ENCODE data around the gene TOR2A. TPM values are rescaled to one million over a fixed set of nuclear protein-coding genes. Genes with fewer than 3 reads are reported as not detected.
"Not testable (repeated sequence)": the region's sequence is repeated elsewhere in the genome, so short reads cannot be mapped to it uniquely, and the experiment has no call there.

Gene TOR2A
- total RNA-seq = 10 to 100 TPM; 11.4 to 27.2 (median 21.0) TPM

DNA sequence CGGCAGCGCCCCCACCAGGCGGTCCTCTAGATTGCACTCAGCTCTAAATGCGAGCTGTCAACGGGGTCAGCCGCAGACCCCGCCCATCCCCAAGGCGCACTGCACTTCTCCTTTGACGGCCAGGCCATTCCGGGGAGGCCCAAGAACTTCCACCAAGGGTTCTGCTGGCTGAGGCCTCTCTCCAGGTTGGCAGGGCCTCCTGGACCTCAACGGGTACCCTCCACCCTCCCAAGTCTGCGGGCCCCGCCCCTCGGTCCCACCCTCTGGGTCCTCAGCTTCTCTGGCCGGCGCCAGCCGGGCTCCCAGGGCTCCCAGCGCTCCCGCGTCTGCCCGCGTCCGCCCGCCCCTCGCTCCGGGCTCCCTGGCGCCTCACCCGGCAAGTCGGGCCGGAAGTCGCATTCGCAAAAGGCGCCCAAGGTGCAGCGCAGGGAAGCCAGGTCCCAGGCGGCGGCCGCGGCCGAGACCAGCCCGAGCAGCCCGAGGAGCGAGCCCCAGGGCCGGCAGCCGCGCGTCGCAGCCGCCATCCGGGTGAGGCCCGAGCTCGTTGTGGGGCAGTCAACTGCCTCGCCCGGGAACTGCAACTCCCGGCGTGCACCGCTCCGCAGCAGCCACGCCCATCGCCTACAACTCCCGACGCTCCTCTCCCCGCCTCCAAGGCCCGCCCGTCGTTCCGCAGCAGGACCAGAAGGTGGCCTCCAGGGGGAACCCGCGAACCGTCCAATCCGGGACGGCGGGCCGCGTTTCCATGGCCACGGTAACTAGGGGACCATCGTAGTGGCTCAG lies at the start of gene TOR2A:
TSS of gene TOR2A (minus strand) at position 548 of the 783 bp plus-strand sequence. CDS start at position 524, 24 bp downstream.
- ATAC-seq (ENCODE audit: low FRiP score in 2 of 2) = peak; percentile 97 to 98
- DNase-seq = peak; percentile 98 to 99
- Histone ChIP-seq H3K36me3 (peaks cover 0 to 45% (median 38%) of the 10 kb centered on the region in 4 donors), H3K27me3 (no peaks in the 10 kb centered on the region), H3K4me1 (peaks cover 9 to 23% (median 13%) of the 10 kb centered on the region in 4 donors), H3K4me3 (peak within 1 kb of the TSS; percentile 63 to 88 (median 71)), H3K9me3 (no peaks in the 10 kb centered on the region), H3K27ac (peak within 1 kb of the TSS; percentile 89 to 95 (median 94))
- 1 to 2% methylated on average over 17 to 18 of the region's 76 CpGs for WGBS, 2 donors
- TF ChIP-seq, protein P1, sequence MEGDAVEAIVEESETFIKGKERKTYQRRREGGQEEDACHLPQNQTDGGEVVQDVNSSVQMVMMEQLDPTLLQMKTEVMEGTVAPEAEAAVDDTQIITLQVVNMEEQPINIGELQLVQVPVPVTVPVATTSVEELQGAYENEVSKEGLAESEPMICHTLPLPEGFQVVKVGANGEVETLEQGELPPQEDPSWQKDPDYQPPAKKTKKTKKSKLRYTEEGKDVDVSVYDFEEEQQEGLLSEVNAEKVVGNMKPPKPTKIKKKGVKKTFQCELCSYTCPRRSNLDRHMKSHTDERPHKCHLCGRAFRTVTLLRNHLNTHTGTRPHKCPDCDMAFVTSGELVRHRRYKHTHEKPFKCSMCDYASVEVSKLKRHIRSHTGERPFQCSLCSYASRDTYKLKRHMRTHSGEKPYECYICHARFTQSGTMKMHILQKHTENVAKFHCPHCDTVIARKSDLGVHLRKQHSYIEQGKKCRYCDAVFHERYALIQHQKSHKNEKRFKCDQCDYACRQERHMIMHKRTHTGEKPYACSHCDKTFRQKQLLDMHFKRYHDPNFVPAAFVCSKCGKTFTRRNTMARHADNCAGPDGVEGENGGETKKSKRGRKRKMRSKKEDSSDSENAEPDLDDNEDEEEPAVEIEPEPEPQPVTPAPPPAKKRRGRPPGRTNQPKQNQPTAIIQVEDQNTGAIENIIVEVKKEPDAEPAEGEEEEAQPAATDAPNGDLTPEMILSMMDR (IDR thresholded peaks at IDR 0.05) = peak; percentile 88 to 100 (median 98)
- TF ChIP-seq POLR2AphosphoS5 (IDR thresholded peaks at IDR 0.05) = peak; percentile 87 to 88
- peak in 1 of 4 donors; percentile 50 for TF ChIP-seq EP300 (IDR thresholded peaks at IDR 0.05)
- peak in 3 of 4 donors; percentile 73 to 93 (median 84) for TF ChIP-seq POLR2A (IDR thresholded peaks at IDR 0.05)

DNA sequence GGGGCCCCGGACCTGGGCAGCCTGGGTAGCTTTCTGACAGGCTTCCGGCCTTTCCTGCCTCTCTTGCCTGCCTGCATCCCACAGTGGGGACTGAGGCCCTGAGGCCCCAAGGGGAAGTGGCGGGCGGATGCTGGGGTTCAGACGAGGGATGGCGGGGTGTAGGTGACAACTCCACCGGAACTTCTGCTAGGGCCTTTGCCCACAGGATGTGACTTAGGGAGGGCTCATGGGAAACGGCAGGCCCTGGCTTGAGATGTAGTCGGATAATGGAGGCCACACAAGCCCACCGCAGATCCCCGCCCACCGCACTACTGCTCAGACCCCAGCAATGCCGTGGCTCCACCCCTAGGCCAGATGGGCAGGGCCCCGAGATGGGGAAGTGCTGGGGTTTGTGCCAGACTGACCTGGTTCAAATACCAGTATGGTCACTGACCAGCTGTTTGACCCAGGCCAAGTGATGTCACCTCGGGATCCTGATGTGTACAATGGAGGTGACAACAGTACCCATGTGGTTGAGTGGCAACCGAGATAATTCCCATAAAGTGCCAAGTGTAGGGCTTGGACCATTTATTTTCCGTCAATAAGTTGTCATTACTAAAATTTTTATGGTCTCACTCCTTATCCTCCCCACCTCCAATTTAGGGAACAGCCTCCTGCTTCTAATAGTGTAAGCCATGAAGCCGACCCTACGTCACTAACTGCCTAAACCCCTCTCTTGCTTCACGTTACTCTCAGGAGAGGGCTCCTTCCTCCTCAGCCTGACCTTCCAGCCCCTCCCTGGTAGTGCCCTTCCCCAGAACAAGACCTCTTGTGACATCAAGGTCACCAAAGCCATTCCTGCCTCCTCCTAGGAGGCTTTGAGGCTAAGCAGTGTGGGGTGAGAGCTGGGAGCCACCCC lies 48.3 kb upstream of the TOR2A start:
- peak; percentile 73 to 75 for DNase-seq
- TF ChIP-seq POLR2A (IDR thresholded peaks at IDR 0.05) (no peak), POLR2AphosphoS5 (IDR thresholded peaks at IDR 0.05) (peak; percentile 19 to 75), EP300 (IDR thresholded peaks at IDR 0.05) (no peak)
- TF ChIP-seq, protein P1 (IDR thresholded peaks at IDR 0.05) = peak in 1 of 6 experiments; percentile 12
- no peaks in the 10 kb centered on the region for H3K9me3 ChIP-seq
- 47 to 56% methylated on average over 14 to 20 of the region's 20 CpGs for WGBS, 2 donors
- peak in 1 of 2 donors; percentile 49 for ATAC-seq (ENCODE audit: low FRiP score in 2 of 2)
- no peak overlapping the region for H3K4me3 ChIP-seq
- H3K4me1 ChIP-seq = peaks cover 55 to 68% (median 60%) of the 10 kb centered on the region in 4 donors
- H3K36me3 ChIP-seq = peaks cover 11 to 18% (median 13%) of the 10 kb centered on the region in 4 donors
- H3K27ac ChIP-seq = peak overlapping the region; percentile 93 to 98 (median 96)
- H3K27me3 ChIP-seq = no peaks in the 10 kb centered on the region

DNA sequence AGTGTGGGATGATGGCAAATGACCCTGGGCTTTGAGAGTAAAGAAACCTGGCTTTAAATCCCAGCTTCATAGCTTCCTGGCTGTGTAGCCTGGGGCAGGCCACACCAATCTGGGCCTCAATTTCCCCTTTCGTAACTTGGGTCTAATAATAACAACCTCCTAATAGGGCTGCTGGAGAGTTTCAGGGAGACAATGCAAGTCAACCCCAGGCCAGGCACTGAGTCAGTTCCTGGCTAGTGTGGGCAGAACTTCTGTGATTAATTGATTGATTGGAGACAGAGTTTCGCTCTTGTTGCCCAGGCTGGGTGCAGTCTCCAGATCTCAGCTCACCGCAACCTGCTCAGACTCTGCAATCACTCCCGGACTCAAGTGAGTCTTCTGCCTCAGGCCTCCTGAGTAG lies 46.7 kb upstream of the TOR2A start:
- H3K27me3 ChIP-seq = no peaks in the 10 kb centered on the region
- TF ChIP-seq, protein P1 (IDR thresholded peaks at IDR 0.05) = no peak
- TF ChIP-seq EP300 (IDR thresholded peaks at IDR 0.05) (no peak), POLR2A (IDR thresholded peaks at IDR 0.05) (no peak), POLR2AphosphoS5 (IDR thresholded peaks at IDR 0.05) (no peak)
- 87 to 90% methylated on average over 3 to 4 of the region's 4 CpGs for WGBS, 2 donors
- no peak for ATAC-seq (ENCODE audit: low FRiP score in 2 of 2)
- peak overlapping the region in 3 of 4 donors; percentile 71 to 98 (median 73) for H3K27ac ChIP-seq
- H3K4me1 ChIP-seq = peaks cover 48 to 53% (median 50%) of the 10 kb centered on the region in 4 donors
- no peaks in the 10 kb centered on the region for H3K9me3 ChIP-seq
- no peak for DNase-seq
- H3K4me3 ChIP-seq = no peak overlapping the region
- peaks cover 0 to 2% (median 0%) of the 10 kb centered on the region in 4 donors for H3K36me3 ChIP-seq

DNA sequence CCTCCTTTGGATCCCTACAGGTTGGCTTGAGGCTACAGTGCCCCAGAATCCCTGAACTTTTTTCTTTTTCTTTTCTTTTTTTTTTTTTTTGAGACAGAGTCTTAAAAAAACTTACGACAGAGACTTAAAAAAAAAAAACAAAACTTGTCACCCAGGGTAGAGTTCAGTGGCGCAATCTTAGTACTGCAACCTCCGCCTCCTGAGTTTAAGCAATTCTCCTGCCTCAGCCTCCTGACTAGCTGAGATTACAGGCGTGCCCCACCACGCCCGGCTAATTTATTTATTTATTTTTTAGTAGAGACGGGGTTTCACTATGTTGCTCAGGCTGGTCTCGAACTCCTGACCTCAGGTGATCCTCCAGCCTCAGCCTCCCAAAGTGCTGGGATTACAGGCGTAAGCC lies 45.8 kb upstream of the TOR2A start:
- peaks cover 44 to 51% (median 47%) of the 10 kb centered on the region in 4 donors for H3K4me1 ChIP-seq
- DNase-seq = peak in 1 of 2 donors; percentile 53
- not testable (repeated sequence) for H3K4me3 ChIP-seq; H3K27me3 ChIP-seq; H3K9me3 ChIP-seq; H3K36me3 ChIP-seq; ATAC-seq (ENCODE audit: low FRiP score in 2 of 2)
- H3K27ac ChIP-seq = peak overlapping the region; percentile 71 to 98 (median 82)
- 63 to 78% methylated on average over 9 of the region's 9 CpGs for WGBS, 2 donors

All from upper lobe of left lung (tissue), 6 donors.